Vagina (tissue), 2 donors: ENCODE measurements around the gene GLCE.

ENCODE experiments used
- POLR2A ChIP-seq, 2 donors: fragments of 450-650 bp; IDR thresholded peaks; one replicate each; pipeline ENCODE4 v1.6.1; 2017; ENCODE audit warnings: antibody characterized with exemption in 2 of 2, mild to moderate bottlenecking in 2 of 2, moderate library complexity in 2 of 2
- TF ChIP-seq, protein P1 (sequence below), 3 experiments: fragments of 450-650 bp in 2 of 3; fragments of 200-600 bp in 1 of 3; sonication (generic) in 1 of 3; IDR thresholded peaks; one replicate each; pipeline ENCODE4 v1.5.1; 2017 to 2019; ENCODE audit warnings: antibody characterized with exemption in 3 of 3, mild to moderate bottlenecking in 2 of 3, moderate library complexity in 2 of 3

DNA sequence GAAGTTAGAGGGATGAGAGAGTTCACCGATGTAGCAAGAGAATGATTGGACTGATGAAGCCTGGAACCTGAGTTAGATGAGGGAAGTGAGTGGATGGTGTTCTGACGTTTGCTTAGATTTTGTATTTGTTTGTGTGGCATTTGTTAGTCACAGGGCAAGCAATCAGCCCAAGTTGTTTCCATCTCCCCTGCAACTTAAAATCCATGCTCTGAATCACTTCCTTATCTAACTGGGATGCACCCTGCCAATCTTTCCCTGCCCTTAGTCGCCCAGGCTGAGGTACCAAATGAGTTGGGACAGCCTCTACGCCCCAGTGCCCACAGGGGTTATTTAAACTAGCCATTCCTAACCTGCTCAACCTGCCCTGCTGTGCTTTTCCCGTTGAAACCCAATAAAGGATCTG is 150.9 kb downstream of the GLCE start:
- TF ChIP-seq, protein P1, sequence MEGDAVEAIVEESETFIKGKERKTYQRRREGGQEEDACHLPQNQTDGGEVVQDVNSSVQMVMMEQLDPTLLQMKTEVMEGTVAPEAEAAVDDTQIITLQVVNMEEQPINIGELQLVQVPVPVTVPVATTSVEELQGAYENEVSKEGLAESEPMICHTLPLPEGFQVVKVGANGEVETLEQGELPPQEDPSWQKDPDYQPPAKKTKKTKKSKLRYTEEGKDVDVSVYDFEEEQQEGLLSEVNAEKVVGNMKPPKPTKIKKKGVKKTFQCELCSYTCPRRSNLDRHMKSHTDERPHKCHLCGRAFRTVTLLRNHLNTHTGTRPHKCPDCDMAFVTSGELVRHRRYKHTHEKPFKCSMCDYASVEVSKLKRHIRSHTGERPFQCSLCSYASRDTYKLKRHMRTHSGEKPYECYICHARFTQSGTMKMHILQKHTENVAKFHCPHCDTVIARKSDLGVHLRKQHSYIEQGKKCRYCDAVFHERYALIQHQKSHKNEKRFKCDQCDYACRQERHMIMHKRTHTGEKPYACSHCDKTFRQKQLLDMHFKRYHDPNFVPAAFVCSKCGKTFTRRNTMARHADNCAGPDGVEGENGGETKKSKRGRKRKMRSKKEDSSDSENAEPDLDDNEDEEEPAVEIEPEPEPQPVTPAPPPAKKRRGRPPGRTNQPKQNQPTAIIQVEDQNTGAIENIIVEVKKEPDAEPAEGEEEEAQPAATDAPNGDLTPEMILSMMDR (IDR thresholded peaks at IDR 0.05), result no peak
- TF ChIP-seq POLR2A (IDR thresholded peaks at IDR 0.05), result no peak
